Body of pancreas (tissue), 4 donors: Measurements from ENCODE around the gene OSBPL1A.

ENCODE experiments used
- POLR2A ChIP-seq, 3 donors: fragments of 450-650 bp; IDR thresholded peaks; one replicate each; pipeline ENCODE4 v1.6.1; 2016; ENCODE audit warnings: antibody characterized with exemption in 3 of 3, mild to moderate bottlenecking in 2 of 3
- TF ChIP-seq, protein P1 (sequence below), 7 experiments: fragments of 450-650 bp in 4 of 7; fragments of 200-600 bp in 3 of 7; sonication (generic) in 3 of 7; IDR thresholded peaks; one replicate each; pipeline ENCODE4 v1.5.1; 2016 to 2019; ENCODE audit warnings: antibody characterized with exemption in 7 of 7

DNA sequence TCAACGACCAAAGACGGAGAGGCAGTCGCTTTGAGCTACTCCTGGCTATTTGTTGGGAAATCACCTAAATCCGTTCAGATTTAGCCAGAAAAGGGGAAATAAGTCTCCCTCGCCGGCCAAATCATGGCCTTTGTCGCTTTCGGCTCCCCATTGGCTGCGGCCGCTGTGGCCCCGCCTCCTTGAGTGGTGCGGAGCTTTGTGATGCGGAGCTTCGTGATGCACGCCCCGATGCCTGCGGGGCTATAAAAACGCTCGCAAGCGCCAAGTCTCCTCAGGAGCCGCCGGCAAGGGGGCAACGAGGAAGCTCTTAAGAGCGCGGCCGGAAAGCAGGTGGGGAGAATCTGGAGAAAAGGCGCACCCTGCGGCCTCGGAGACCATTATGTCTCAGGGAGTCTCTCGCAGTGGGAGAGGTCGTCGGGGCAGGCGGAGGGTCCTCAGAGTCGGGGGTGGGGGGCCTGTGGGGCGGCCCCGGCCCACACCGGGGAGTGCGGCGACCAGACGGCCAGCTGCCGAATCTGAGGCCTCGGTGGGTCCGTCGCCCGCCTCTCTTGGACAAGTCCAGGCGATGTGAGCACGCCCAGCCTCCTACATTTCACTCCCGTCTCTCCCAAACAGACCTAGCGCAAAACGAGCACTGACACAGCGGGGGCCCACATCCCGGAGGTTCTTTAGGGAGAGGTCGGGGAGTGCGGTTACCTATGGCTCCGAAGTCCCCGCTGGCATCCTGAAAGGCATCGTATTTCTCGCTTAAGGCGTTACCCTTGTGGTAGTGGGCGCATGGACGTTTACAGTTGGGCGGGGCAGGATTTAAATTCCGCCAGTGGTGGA is 258.6 kb downstream of the OSBPL1A start, which contains the start of gene CABYR:
- TF ChIP-seq, protein P1, sequence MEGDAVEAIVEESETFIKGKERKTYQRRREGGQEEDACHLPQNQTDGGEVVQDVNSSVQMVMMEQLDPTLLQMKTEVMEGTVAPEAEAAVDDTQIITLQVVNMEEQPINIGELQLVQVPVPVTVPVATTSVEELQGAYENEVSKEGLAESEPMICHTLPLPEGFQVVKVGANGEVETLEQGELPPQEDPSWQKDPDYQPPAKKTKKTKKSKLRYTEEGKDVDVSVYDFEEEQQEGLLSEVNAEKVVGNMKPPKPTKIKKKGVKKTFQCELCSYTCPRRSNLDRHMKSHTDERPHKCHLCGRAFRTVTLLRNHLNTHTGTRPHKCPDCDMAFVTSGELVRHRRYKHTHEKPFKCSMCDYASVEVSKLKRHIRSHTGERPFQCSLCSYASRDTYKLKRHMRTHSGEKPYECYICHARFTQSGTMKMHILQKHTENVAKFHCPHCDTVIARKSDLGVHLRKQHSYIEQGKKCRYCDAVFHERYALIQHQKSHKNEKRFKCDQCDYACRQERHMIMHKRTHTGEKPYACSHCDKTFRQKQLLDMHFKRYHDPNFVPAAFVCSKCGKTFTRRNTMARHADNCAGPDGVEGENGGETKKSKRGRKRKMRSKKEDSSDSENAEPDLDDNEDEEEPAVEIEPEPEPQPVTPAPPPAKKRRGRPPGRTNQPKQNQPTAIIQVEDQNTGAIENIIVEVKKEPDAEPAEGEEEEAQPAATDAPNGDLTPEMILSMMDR (IDR thresholded peaks at IDR 0.05), result no peak
- TF ChIP-seq POLR2A (IDR thresholded peaks at IDR 0.05), result peak in 2 of 3 donors; percentile 53 to 61
